Stimulated activated CD8-positive, alpha-beta memory T cell treated with anti-CD3 and anti-CD28 coated beads, Interleukin-7, amount 100 ng/mL, for 48 hours (primary cell): ENCODE measurements around the gene LRMDA.
"Not testable (repeated sequence)": the region's sequence is repeated elsewhere in the genome, so short reads cannot be mapped to it uniquely, and the experiment has no call there.

Experiments used
- DNase-seq, 2 donors: peaks; one replicate each; pipeline ENCODE4 v3.0.0-alpha.2; 2020; ENCODE audit warnings: low read depth in 1 of 2; ENCODE audit errors: extremely low read depth in 1 of 2

The LRMDA gene

DNA sequence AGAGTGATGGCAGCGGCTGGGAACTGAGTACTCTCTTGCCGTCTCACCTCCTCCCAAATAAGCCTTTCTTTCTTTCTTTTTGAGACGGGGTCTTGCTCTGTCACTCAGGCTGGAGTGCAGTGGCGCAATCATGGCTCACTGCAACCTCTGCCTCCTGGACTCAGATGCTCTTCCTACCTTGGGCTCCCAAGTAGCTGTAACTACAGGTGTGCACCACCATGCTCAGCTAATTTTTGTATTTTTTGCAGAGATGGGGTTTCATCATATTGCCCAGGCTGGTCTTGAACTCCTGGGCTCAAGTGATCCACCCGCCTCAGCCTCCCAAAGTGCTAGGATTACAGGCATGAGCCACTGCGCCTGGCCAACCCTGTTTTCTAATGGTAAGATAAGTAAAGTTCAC, 174.4 kb downstream of the LRMDA start:
- DNase-seq: not testable (repeated sequence)

DNA sequence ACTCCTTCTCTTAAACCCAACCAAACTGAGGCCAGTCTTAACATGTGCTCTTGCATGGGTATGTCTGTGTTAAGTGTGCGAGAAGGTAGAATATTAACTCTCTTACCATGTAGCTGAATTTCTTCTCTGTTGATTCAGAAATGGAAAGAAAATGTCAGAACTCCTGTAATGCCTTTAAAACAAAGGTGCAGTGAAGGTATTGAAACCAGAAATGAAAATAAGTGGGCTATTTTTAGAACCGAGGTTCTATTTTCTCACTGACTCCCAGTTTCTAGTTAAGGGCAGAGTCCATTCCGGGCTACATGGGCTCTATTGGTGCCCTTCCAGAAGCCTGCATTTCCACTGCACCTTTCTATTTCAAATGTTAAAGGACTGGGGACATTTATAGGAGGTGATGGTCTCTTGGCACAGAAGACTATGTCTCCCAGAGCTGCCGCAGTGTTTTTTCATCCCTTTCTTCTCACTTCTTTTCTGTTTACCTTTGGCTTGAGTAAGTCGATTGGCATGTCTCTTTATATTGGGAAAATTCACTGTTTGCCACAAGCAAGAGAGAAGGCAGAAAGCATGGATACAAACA, 174.9 kb downstream of the LRMDA start:
- DNase-seq: no peak

DNA sequence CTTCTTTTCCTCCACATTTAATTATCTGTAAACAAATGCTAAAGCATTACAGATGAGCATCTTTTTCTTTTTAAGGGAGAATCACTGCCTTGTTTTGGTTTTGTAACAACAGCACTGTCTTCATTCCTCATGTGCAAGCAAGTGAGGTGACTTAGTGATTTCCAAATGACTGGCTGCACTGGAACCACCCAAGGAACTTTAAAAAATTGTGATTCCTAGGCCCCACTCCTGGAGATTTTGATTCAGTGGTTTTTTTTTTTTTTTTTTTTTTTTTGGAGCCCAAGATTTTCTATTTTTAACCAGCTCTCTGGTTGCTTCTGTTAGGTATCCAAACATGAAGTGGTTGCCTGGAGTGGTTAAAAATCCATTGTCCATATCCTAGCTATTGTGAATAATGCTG, 176.2 kb downstream of the LRMDA start:
- DNase-seq: no peak

DNA sequence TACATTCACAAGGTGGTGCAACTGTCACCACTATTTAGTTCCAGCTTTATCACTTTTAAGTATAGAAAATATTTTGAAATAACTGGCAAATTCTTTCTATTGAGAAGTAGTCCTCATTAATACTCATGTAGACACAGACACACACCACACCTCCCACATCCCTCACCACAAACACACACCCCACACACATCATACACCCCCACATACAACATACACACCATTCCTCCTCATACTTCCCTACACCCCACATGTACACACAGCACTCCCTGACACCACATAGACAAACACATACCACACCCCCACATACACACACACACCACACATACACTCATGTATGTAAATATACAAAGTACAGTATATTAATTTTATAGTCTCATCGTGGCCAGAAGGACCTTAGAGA, 178.8 kb downstream of the LRMDA start:
- no peak for DNase-seq

DNA sequence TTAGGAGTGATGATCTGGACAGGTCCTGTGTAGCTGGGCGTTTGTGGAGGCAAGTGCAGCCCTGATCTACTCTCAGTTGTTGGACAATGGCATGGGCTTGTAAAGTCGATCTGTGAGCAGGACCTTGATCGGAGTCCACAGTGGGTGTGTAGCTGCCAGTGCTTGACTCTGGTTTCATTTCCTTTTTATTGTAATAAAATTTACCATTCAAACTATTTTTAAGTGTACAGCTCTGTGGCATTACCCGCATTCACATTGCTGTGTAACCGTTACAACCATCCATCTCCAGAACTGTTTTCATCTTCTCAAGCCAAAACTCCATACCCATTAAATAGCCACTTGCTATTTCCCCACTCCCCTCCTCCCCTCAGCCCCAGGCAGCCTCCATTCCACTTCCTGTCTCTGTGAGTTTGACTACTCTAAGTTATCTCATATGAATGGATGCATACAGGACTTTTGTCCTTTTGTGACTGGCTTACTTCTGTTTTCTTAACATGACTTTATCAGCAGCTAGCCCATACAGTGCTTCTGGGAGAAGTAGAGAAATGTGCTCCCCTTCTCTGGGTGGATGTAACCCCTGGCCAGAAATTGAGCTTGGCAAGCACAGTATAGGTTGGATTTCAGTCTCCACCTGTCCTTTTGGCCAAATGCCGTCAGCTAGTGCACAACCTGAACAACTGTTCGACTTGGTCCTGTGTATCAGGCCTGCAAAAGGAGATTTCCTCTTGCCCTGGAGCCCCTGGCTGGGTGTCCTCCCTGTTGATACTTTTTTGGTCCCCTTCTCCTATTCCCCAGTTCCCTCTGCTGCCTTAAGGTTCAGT, 180.0 kb downstream of the LRMDA start:
- no peak for DNase-seq

DNA sequence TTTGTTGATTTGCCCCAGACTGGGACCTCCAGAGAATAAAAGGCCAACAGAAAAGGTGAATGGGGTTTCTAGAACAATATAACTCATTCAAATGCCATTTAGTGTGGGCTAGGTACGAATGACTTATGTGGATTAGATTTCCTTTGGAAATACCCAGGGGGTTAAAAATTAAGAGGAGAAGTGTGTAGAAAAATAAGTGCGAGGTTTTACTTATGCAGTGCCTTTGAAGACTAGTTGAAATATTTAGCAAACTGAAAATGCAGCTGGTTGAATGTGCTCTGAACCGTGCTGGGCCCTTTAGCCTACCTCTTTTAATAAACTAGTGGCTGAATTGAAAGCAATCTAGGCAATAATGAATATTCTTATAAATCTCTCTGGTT, 180.6 kb downstream of the LRMDA start:
- DNase-seq: no peak

DNA sequence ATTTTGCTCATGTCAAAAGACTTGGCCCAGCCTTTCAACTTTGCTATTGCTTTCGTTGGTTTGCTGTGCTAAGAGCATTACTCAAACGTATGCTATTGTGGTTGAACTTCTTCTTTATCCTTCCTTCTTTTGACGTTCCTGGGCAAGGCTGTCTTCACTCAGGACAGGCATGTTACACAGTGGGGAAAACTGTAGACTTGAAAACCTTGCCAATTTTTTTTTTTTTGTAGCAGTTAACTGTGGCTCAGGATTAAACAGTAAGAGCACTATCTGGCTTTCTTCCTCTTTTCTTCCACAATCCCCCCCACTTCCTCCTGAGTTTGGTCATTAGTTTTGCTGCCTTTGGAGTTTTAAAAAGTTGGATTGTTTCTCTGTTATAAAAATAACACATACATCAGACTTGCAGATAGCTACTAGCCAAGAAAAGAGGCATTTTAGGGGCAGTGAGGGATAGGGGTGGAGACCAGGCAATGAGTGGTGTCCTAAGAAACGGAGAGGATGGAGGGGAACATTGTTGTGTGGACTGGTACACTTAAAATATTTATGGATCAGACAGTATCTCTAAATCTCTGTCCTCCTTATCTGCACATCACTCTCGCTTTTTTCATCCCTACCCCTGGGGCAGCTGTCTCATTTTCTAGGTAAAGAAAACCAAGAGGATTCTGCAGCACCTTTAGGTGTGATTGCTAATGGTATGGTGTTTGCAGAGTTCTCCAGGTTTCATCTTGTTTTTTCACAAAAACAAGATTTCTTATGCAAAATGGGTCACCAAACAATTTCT, 181.7 kb downstream of the LRMDA start:
- DNase-seq: no peak

DNA sequence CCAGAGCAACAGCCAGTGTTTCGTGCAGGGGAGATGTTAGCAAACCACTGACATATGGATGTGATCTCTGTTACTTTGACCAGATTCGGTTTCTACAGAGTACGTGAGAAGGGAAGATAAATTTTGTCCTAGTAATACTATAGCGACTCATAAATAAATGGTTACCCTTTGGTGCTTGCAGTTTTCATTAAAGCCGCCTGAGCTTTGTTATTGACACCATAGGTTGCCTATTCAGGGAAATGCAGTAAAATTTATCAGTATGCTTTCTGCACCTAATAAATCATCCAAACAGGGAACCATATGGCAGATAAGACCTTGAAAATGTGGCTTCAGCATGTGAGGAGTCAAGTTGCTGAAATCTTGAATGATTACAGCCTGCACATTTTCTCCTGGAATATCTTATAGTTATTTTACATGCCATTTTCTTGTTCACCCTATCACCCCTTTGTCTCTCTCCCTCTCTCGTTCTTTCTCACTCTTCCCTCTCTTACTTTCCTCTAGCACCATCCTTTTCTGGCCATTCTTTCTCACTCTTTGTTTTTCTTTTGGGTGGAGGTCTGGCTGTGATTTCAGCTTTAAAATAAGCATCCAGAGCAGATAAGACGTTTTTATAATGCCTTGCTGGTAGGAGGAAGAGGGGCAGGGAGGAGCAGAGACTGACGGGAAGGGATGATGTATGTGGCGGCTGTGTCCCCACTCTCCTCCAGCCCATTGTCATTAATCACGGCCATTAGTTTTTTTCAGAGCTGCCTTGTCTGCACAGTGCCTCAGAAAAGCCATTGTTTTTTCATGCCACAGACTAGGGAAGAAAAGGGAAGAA, 182.5 kb downstream of the LRMDA start:
- DNase-seq: no peak

DNA sequence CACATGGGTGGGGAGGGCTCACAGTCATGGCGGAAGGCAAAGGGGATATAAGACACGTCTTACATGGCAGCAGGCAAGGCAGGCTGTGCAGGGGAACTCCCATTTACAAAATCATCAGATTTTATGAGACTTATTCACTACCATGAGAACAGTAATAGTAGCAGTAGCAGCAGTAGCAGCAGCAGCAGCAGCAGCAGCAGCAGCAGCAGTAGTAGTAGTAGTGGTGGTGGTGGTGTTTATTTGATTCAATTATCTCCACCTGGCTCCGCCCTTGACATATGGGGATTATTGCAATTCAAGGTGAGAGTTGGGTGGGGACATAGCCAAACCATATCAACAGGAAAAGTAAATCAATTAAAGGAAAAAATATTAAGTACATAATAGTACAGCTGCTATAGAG, 184.7 kb downstream of the LRMDA start:
- DNase-seq: no peak

DNA sequence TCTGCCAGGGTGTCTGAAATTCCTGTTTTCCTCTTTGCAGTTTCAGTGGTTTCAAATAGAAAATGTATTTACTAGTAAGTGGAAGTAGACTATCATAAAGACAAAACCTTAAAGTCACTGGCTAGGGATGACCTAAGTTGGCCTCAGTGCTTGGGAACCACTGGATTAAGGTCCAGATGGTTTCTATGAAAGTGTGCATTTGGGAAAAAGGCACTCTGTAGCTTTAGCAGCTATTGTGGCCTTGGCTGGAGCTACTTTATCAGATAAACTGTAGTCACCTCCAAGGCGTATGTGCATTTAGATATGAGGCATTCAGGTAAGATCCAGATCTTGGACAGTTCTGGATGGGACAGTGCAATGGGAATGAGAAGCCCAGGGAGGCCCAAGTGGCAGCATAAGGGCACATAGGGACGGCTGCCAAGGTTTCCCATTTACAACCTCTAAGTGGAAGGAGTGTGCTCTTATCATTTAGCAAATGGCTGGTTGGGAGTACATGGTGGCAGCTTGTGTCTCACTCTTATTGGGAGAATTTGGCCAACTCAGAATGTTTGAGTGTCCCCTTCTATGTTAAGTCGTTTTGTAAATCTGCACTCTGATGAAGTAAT, 185.6 kb downstream of the LRMDA start:
- no peak for DNase-seq

DNA sequence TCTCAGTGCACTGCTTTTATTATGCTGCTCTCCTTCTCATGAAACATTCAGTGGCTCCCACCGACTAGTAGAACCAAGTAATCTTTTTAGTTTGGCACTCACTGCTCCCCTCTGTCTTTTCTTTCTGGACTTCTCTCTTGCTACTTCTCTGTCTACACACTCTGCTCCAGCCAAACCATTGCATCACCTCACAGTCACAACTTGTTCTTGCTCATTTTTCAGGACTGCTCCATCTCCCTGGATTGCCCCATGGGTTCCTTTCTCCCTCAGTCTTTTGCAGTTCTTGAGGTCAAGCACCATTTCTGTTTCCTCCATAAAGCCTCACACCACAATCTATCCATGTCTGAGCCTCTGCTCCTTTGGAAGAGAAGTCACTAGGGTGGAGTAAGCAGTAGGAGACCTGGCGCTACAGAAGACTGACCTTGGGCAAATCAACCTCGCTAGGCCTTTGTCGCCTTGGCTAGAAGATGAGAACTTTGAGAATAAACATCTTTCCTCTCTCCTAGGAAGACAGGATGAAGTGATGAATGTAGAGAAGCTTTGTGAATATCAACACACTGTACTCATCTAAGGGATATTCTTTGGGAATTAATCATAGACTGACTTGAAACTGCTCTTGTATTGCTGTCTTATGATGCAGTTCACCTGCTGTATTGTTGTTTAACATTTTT, 186.2 kb downstream of the LRMDA start:
- DNase-seq: no peak

DNA sequence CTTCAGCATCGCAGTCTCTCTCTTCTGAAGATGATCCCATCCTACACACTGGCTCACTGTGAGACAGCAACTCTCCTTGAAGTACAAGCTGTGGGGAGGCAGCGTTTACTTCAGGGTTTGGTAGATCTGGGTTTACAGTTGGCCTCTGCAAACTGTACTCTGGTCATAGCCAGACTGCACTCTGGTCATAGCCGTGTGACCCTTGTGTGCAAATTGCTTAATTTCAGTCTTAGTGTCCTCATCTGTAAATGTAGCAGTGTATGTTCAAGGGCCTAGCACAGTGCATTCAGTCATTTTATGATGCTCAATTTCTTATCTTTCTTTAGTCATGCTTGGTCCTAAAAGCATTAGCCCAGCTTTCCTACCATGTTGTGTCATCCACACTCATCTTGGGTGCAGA, 188.2 kb downstream of the LRMDA start:
- DNase-seq: no peak

DNA sequence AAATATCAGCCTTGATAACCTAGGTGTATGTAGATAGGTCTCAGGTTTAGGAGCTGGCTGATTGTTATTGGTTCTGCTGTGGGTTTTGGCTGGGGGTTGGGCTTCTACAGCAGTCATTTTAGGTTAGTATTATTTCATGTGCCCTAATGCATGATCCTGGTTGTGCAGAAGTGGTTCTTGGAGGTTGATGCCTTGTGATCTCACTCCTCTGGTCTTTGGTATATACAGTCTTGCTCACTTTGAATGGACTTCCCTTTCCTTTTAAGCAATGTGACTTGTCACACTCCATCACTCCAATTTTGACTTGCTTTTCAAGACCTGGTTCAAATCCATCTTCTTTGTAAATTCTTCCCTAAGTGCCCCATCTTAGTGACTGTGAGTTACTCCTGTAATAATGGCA, 188.9 kb downstream of the LRMDA start:
- no peak for DNase-seq

DNA sequence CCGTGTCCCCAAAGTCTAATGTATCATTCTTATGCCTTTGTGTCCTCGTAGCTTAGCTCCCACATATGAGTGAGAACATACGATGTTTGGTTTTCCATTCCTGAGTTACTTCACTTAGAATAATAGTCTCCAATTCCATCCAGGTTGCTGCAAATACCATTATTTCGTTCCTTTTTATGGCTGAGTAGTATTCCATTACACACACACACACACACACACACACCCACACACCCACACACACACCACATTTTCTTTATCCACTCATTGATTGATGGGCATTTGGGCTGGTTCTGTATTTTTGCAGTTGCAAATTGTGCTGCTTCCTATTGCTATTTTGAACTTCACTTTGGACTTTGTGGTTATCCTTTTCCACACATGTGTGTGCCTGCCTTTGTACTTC, 189.6 kb downstream of the LRMDA start:
- DNase-seq: not testable (repeated sequence)

DNA sequence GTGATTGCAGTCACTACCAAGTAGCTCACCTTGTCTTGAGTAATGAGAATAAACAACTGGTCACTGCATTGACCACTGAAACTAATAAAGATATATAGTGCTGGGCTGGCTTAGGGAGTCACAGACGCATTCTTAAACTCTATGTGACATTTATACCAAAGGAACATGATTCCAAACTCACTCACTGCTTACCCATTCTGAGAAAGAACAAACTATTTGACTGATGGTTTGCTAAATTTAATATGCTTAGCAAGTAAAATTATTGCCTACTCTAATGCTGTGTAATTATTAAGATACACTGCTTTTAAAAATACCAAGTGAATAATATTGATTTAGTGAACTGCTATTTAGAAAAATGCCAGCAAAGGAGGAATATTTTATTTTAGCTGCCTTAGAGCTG, 191.1 kb downstream of the LRMDA start:
- no peak for DNase-seq

DNA sequence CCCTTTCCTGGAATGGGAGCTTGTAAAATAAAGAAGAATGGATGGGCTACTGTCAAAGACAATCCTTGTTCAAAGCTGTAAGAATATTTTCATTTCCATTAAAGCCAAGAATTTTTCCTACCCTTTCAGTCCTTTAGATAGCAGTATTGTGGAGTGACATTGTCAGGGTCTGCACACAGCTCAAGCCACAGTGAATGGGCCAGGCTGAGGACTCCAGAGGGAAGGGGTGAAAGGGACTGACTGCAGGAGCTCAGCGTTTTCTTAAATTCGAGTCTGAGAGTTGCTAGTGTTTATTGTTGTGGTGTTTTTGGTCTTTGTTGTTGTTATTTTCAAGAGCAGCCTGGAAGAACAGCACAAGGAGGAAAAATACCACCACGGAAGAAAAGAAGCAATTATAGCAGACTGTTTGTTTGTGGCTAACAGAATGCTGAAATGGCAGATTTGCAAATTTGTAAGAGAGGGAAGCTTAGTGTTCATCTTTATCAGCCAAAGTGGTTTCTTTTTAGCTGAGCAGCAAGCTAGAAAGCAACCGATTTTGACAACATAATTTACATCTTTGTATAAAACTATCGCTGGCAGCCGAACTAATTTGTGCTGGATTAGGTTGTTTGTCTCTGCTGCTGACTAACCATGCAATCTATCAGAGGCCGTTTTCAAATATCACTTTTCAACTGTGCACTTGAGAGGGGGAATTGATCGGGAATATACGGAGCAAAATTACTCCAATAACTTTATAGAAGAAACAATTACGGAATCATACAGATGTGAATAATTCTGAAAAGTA, 192.1 kb downstream of the LRMDA start:
- DNase-seq: no peak

DNA sequence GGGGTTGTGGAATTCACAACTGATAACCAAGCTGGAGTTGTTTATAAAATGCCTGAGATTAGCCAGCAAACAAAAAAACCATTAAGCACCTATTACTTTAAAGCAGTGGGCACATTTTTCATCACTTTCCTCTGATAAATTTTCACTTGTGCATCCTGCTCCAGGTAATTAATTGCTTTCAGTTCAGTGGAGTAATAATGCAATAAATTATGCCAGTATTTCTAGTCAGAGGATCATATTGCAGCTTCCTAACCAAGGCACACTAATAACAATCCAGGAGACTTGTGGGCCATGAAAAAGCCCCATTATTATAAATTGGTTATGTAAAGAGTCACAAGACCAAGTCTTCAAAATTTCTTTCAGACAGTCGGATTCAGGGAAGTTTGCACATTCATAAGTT, 193.2 kb downstream of the LRMDA start:
- DNase-seq: no peak

DNA sequence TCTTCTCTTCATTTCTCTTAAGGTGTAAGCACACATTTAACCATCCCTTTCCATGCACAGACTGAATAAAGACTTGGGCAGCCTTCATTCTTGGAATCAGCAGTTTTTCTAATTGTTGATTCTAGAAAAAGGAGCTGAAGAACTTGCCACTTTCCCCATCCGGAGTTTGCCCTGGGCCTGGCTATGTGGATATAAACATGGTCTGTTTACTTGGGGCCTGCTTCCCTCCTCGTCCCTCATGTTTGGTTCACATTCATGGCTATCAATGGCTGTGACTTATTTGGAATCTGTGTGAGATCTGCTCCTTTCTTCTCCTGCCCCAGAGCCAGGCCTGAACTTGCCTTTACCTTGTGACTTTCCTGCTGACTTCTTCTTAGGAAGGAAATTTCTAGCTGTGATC, 199.3 kb downstream of the LRMDA start:
- DNase-seq: no peak

DNA sequence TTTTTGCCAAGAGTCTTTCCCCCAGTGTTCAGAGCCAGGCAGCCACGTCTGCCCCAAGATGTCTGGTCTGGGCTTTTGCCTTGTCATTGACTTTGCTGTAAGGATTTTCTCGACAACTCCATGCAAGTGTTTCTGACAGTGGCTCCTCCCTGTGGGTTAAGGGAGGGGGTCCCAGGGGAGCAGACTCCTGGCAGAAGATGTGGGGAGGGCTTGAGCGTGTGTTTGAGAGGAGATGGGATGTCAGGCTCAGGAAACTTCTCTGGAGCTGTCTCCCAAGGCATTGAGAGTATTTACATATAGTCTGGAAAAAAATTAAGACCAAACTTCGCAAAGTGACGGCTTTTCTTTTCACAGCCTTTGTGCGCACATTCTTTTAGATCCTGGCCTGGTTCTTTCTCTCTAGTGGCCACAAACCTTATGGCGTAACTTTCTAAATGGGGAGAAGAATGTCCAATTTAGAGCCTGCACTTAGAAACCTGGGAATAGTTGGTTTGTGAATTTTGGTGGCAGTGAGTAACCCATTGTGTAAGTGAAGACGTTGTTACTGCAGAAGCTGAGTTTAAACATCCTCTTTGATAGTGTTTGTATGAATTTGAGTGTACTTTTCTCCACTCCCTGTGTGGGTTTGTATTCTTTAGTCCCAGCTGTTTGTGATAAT, 201.5 kb downstream of the LRMDA start:
- DNase-seq: no peak
